Ishikawa (cell line): Measurements from ENCODE around the gene NQO1.

Experiments used
- CEBPB ChIP-seq: IDR thresholded peaks from 2 replicates; pipeline ENCODE4 v1.6.1; 2012
- EGR1 ChIP-seq: IDR thresholded peaks from 2 replicates; pipeline ENCODE4 v1.6.1; 2012
- EP300 ChIP-seq: IDR thresholded peaks from 2 replicates; pipeline ENCODE4 v1.6.1; 2012; ENCODE audit warnings: borderline replicate concordance
- MAX ChIP-seq: IDR thresholded peaks from 2 replicates; pipeline ENCODE4 v1.6.1; 2012
- NFIC ChIP-seq: IDR thresholded peaks from 2 replicates; pipeline ENCODE4 v1.6.1; 2012
- RAD21 ChIP-seq: IDR thresholded peaks from 2 replicates; pipeline ENCODE4 v1.6.1; 2012; ENCODE audit warnings: low read depth
- TAF1 ChIP-seq: IDR thresholded peaks from 2 replicates; pipeline ENCODE4 v1.6.1; 2012; ENCODE audit warnings: low read depth, mild to moderate bottlenecking
- YY1 ChIP-seq: IDR thresholded peaks from 2 replicates; pipeline ENCODE4 v1.6.1; 2012; ENCODE audit warnings: low read depth

- TF ChIP-seq EP300 = no peak
- no peak for TF ChIP-seq MAX
- TF ChIP-seq EGR1 = no peak
- no peak for TF ChIP-seq CEBPB
- no peak for TF ChIP-seq TAF1
- no peak for TF ChIP-seq NFIC
- TF ChIP-seq RAD21 = no peak
- TF ChIP-seq YY1 = no peak
These were observed 19.4 kb downstream of the NQO1 start for GRCh38 chr16:69706975-69707340.
